C4-2B (cell line): Measurements from ENCODE around the gene PARD3.

ENCODE experiments used
- H3K27ac ChIP-seq: fragments of 450-650 bp; 2 replicates; pipeline ENCODE4 v1.5.1; 2017
- CTCF ChIP-seq: fragments of 450-650 bp; conservative IDR thresholded peaks from 2 replicates; pipeline ENCODE4 v1.5.1; 2017; ENCODE audit warnings: mild to moderate bottlenecking
- ZFX ChIP-seq: fragments of 450-650 bp; IDR thresholded peaks from 2 replicates; pipeline ENCODE4 v1.6.1; 2017

Gene PARD3

DNA sequence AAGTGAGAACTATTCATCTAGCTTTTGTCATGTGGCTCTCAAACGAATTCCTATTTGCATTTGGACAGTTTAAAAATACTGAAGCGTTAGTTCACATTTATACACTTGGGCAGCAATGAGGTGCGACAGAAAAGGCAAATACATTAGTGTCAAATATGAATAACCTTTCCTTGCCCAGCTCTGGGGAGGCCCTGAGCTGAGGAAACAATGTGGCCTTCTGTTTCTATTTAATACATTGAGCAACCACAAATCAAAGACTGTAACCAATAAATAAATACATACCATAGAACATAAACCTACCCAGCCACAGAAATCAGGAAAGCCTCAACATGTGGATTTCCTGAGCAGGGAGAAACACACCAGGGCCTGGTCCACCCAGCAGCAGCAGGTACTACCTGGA lies 585.2 kb downstream of the PARD3 start:
- H3K27ac ChIP-seq: no peak overlapping the region
- TF ChIP-seq ZFX (no peak), CTCF (no peak)

GRCh38 chr10:34228066-34228465 lies 587.0 kb downstream of the PARD3 start:
- TF ChIP-seq ZFX: no peak
- no peak for TF ChIP-seq CTCF
- no peak overlapping the region for H3K27ac ChIP-seq

DNA sequence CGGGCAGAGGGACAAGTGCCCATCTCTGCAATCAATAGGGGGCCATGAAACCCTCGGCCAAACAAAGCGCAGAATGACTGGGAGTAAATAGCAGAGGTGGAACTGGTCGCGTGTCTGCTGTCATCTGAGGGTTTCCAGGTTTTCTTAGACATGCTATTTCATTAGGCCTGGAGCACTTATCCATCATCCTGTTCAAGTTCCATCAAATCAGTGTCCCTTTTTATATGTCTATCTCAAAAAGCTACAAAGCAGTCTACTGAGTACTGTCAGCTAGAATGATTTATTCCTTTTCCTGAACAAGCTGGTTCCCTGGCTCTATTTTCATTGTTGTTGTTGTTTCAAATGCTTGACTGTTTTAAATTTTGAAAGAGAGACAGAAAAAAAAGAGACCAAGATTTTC lies 590.5 kb downstream of the PARD3 start:
- TF ChIP-seq CTCF (no peak), ZFX (no peak)

GRCh38 chr10:34223658-34224057 lies 591.4 kb downstream of the PARD3 start:
- no peak overlapping the region for H3K27ac ChIP-seq
- peak; percentile 37 for TF ChIP-seq CTCF
- no peak for TF ChIP-seq ZFX

More for the DNA sequence above, 590.5 kb downstream of the PARD3 start:
- H3K27ac ChIP-seq: no peak overlapping the region

GRCh38 chr10:34222359-34222758 lies 592.7 kb downstream of the PARD3 start:
- TF ChIP-seq ZFX (no peak), CTCF (no peak)
- H3K27ac ChIP-seq: no peak overlapping the region

- H3K27ac ChIP-seq: no peak overlapping the region
- TF ChIP-seq ZFX (no peak), CTCF (no peak)
Observed at GRCh38 chr10:34219753-34220548, 595.1 kb downstream of the PARD3 start.

DNA sequence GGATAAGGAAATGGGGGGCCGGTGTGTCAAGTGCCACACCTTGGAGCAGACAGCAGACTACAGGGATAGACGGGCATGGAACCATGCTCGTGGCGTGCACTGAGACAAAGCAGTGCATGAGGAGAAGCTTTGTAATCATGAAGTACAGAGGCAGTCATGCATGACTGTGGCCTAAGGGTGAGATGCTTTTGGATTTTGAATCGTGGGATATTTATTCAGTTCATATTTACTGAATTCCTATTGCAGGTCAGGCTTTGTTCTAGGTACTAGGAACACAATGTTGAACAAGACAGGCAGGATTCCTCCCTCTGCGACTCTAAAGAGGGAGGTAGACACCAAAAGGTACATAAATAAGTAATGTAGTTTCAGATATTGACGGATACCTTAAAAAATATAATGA lies 597.6 kb downstream of the PARD3 start:
- TF ChIP-seq CTCF (no peak), ZFX (no peak)
- H3K27ac ChIP-seq: no peak overlapping the region
